IMR-90 (cell line): Measurements from ENCODE around the gene TRAPPC5. TPM values are rescaled to one million over a fixed set of nuclear protein-coding genes. Genes with fewer than 3 reads are reported as not detected.

ENCODE experiments used
- ATAC-seq: fragments of 200-7000 bp; cut with Tn5 transposase; 2 replicates; pipeline ENCODE4 v1.9.1; 2020; ENCODE audit warnings: low read depth, mild to moderate bottlenecking, moderate library complexity
- BruUV-seq: library from RNA; stranded (reverse); fragments of 400-500 nt; replicated peaks from 2 replicates; lab custom pipeline; 2021; lab: Mats Ljungman, UMichigan
- CTCF ChIA-PET: fragments of 300-600 bp; formaldehyde crosslinking; extraction: SDS; loops from one replicate; lab custom pipeline; 2021; ENCODE audit warnings: antibody characterized with exemption; lab: Yijun Ruan, JAX
- POLR2A ChIA-PET: fragments of 300-600 bp; sonication (Branson Sonifier 250); formaldehyde crosslinking; loops from one replicate; lab custom pipeline; 2022; ENCODE audit warnings: antibody characterized with exemption; ENCODE audit not compliant: unreplicated experiment; lab: Charles Lee
- DNase-seq: peaks from one replicate; pipeline ENCODE4 v3.0.0; 2013
- H2AFZ ChIP-seq: replicated peaks from 2 replicates; pipeline ENCODE3; 2013; ENCODE audit warnings: low read length, mild to moderate bottlenecking; ENCODE audit not compliant: poor library complexity
- H2AK5ac ChIP-seq: 2 replicates; pipeline ENCODE4 v1.6.1; 2013; ENCODE audit warnings: low read depth, low read length, inconsistent platforms
- H2AK9ac ChIP-seq: replicated peaks from 2 replicates; pipeline ENCODE3; 2013; ENCODE audit warnings: mild to moderate bottlenecking, low read depth, low read length, moderate library complexity; ENCODE audit not compliant: poor library complexity
- H2BK120ac ChIP-seq: 2 replicates; pipeline ENCODE4 v1.6.1; 2013; ENCODE audit warnings: low read depth, low read length, inconsistent platforms
- H2BK15ac ChIP-seq: 3 replicates; pipeline ENCODE4 v1.6.1; 2013; ENCODE audit warnings: low read depth, low read length, inconsistent platforms
- H2BK20ac ChIP-seq: 2 replicates; pipeline ENCODE4 v1.6.1; 2013; ENCODE audit warnings: low read depth, mild to moderate bottlenecking, inconsistent platforms, low read length, moderate library complexity
- H2BK5ac ChIP-seq: 2 replicates; pipeline ENCODE4 v1.6.1; 2013; ENCODE audit warnings: mild to moderate bottlenecking, low read depth, low read length, inconsistent platforms; ENCODE audit not compliant: poor library complexity, severe bottlenecking
- H3K14ac ChIP-seq: replicated peaks from 2 replicates; pipeline ENCODE4 v1.6.1; 2013; ENCODE audit warnings: low read depth, low read length, inconsistent platforms
- H3K18ac ChIP-seq: 2 replicates; pipeline ENCODE4 v1.6.1; 2013; ENCODE audit warnings: low read depth, low read length, control low read depth
- H3K23ac ChIP-seq: 2 replicates; pipeline ENCODE4 v1.6.1; 2013; ENCODE audit warnings: low read depth, low read length, inconsistent platforms
- H3K27ac ChIP-seq: 2 replicates; pipeline ENCODE4 v1.5.1; 2013; ENCODE audit warnings: mild to moderate bottlenecking, control low read depth, low read length; ENCODE audit not compliant: insufficient read depth
- H3K27me3 ChIP-seq: 2 replicates; pipeline ENCODE4 v1.6.1; 2013; ENCODE audit warnings: low read length; ENCODE audit not compliant: control insufficient read depth, insufficient read depth
- H3K36me3 ChIP-seq: 2 replicates; pipeline ENCODE4 v1.6.1; 2013; ENCODE audit warnings: low read length, mixed read lengths; ENCODE audit not compliant: control insufficient read depth, insufficient read depth
- H3K4ac ChIP-seq: 2 replicates; pipeline ENCODE4 v1.6.1; 2013; ENCODE audit warnings: low read depth, low read length, inconsistent platforms
- H3K4me1 ChIP-seq: 2 replicates; pipeline ENCODE4 v1.6.1; 2013; ENCODE audit warnings: low read length, mixed read lengths; ENCODE audit not compliant: control insufficient read depth, insufficient read depth
- H3K4me2 ChIP-seq: 2 replicates; pipeline ENCODE4 v1.6.1; 2013; ENCODE audit warnings: low read depth, mild to moderate bottlenecking, control low read depth, low read length, moderate library complexity
- H3K4me3 ChIP-seq: 2 replicates; pipeline ENCODE4 v1.5.1; 2013; ENCODE audit warnings: low read depth, mild to moderate bottlenecking, control low read depth, low read length, moderate library complexity; ENCODE audit not compliant: insufficient read depth
- H3K56ac ChIP-seq: 2 replicates; pipeline ENCODE4 v1.6.1; 2013; ENCODE audit warnings: low read length, inconsistent platforms; ENCODE audit not compliant: insufficient read depth; ENCODE audit errors: extremely low read depth
- H3K79me1 ChIP-seq, 2 experiments: 2 replicates each; pipeline ENCODE4 v1.6.1; 2013; ENCODE audit warnings: low read length in 2 of 2, inconsistent platforms in 1 of 2, low read depth in 1 of 2
- H3K9ac ChIP-seq: 2 replicates; pipeline ENCODE4 v1.6.1; 2013; ENCODE audit warnings: low read depth, low read length, control low read depth
- H3K9me1 ChIP-seq: 2 replicates; pipeline ENCODE4 v1.6.1; 2013; ENCODE audit warnings: low read length, inconsistent platforms; ENCODE audit not compliant: insufficient read depth
- H3K9me3 ChIP-seq: 2 replicates; pipeline ENCODE4 v1.6.1; 2013; ENCODE audit warnings: low read length; ENCODE audit not compliant: control insufficient read depth, insufficient read depth
- H4K20me1 ChIP-seq: 2 replicates; pipeline ENCODE4 v1.6.1; 2013; ENCODE audit warnings: low read length, inconsistent platforms; ENCODE audit not compliant: insufficient read depth
- H4K5ac ChIP-seq: 2 replicates; pipeline ENCODE4 v1.6.1; 2013; ENCODE audit warnings: mild to moderate bottlenecking, low read depth, low read length, control low read depth
- H4K8ac ChIP-seq, 2 experiments: 2 replicates each; pipeline ENCODE4 v1.6.1; 2013; ENCODE audit warnings: low read depth in 2 of 2, low read length in 2 of 2, control low read depth in 1 of 2, inconsistent platforms in 1 of 2
- H4K91ac ChIP-seq: 2 replicates; pipeline ENCODE4 v1.6.1; 2013; ENCODE audit warnings: low read depth, low read length, inconsistent platforms; ENCODE audit not compliant: insufficient read depth
- BHLHE40 ChIP-seq: fragments of 150-350 bp; IDR thresholded peaks from 2 replicates; pipeline ENCODE4 v1.6.1; 2016; ENCODE audit warnings: mild to moderate bottlenecking, low read depth, low read length
- CEBPB ChIP-seq: IDR thresholded peaks from 2 replicates; pipeline ENCODE4 v1.6.1; 2012; ENCODE audit warnings: low read depth, low read length, improper control_type of control experiment
- CHD1 ChIP-seq: IDR thresholded peaks from 2 replicates; pipeline ENCODE4 v1.6.1; 2012; ENCODE audit warnings: low read depth, low read length, improper control_type of control experiment
- CTCF ChIP-seq: conservative IDR thresholded peaks from 2 replicates; pipeline ENCODE4 v1.5.1; 2012; ENCODE audit warnings: mild to moderate bottlenecking, low read depth, low read length, improper control_type of control experiment
- ELK1 ChIP-seq: fragments of 150-350 bp; IDR thresholded peaks from 2 replicates; pipeline ENCODE4 v1.6.1; 2016; ENCODE audit warnings: low read depth, mild to moderate bottlenecking, low read length, moderate library complexity, borderline replicate concordance
- FOS ChIP-seq: fragments of 150-350 bp; IDR thresholded peaks from 2 replicates; pipeline ENCODE4 v1.6.1; 2016; ENCODE audit warnings: low read depth, low read length
- MAFK ChIP-seq: IDR thresholded peaks from 2 replicates; pipeline ENCODE4 v1.6.1; 2012; ENCODE audit warnings: low read depth, low read length, improper control_type of control experiment
- MAZ ChIP-seq: IDR thresholded peaks from 2 replicates; pipeline ENCODE4 v1.6.1; 2012; ENCODE audit warnings: low read depth, mild to moderate bottlenecking, low read length, improper control_type of control experiment, moderate library complexity, borderline replicate concordance
- MXI1 ChIP-seq: IDR thresholded peaks from 2 replicates; pipeline ENCODE4 v1.6.1; 2012; ENCODE audit warnings: low read depth, mild to moderate bottlenecking, low read length, moderate library complexity, borderline replicate concordance
- NFE2L2 ChIP-seq: fragments of 150-350 bp; IDR thresholded peaks from 2 replicates; pipeline ENCODE4 v1.6.1; 2016; ENCODE audit warnings: low read depth, mild to moderate bottlenecking, low read length
- POLR2A ChIP-seq: IDR thresholded peaks from 2 replicates; pipeline ENCODE4 v1.6.1; 2012; ENCODE audit warnings: mild to moderate bottlenecking, low read depth, low read length
- RAD21 ChIP-seq: IDR thresholded peaks from 2 replicates; pipeline ENCODE4 v1.6.1; 2012; ENCODE audit warnings: low read length, improper control_type of control experiment
- RCOR1 ChIP-seq: IDR thresholded peaks from 2 replicates; pipeline ENCODE4 v1.6.1; 2012; ENCODE audit warnings: mild to moderate bottlenecking, low read length, improper control_type of control experiment; ENCODE audit not compliant: insufficient replicate concordance
- RFX5 ChIP-seq: IDR thresholded peaks from 2 replicates; pipeline ENCODE4 v1.8.0; 2012; ENCODE audit warnings: low read depth, mild to moderate bottlenecking, low read length, moderate library complexity
- SMC3 ChIP-seq: fragments of 150-350 bp; IDR thresholded peaks from 2 replicates; pipeline ENCODE4 v1.6.1; 2016; ENCODE audit warnings: low read depth, mild to moderate bottlenecking, antibody characterized with exemption, low read length, moderate library complexity
- USF2 ChIP-seq: fragments of 150-350 bp; IDR thresholded peaks from 2 replicates; pipeline ENCODE4 v1.6.1; 2017; ENCODE audit warnings: mild to moderate bottlenecking, antibody characterized with exemption, low read length, low read depth
- WGBS, 2 experiments: methylation state at CpG; one replicate each; pipeline versions ENCODE4 v1.1.5 to v1.1.7; 2013; ENCODE audit warnings: missing lambda C conversion rate in 2 of 2; ENCODE audit not compliant: insufficient read length in 1 of 2; ENCODE audit errors: extremely low coverage in 2 of 2; 5-methylcytosine and 5-hydroxymethylcytosine counted together
- dilution Hi-C: fragments of 300-500 bp; cut with HindIII; formaldehyde crosslinking; loops from one replicate; pipeline ENCODE4 v1.14.3; 2018; ENCODE audit warnings: low sequenced_read_pairs; ENCODE audit not compliant: unreplicated experiment
- in situ Hi-C: fragments of 300-500 bp; cut with MboI; formaldehyde crosslinking; loops from 3 replicates; pipeline ENCODE4 v1.14.3; 2019; ENCODE audit warnings: low sequenced_read_pairs, inconsistent platforms, mixed read lengths
- intact Hi-C: fragments of 100-400 bp; cut with micrococcal nuclease; formaldehyde crosslinking; loops from 2 replicates; pipeline ENCODE4 v1.10.0; 2022
- polyA plus RNA-seq, 3 experiments: library from polyadenylated mRNA; depleted of rRNA; stranded (reverse); fragments of >200 nt; gene quantifications; 2 replicates each; pipeline ENCODE4 v1.2.3, GENCODE V29; 2012; ENCODE audit warnings: low replicate concordance in 1 of 3
- total RNA-seq: library from RNA; depleted of rRNA; stranded (reverse); fragments of >200 nt; gene quantifications from 2 replicates; pipeline ENCODE4 v1.2.3, GENCODE V29; 2012

Gene TRAPPC5
- total and polyA plus RNA-seq, 2 of the 4 experiments (the other 2 are of a cell fraction): 54.7 to 109 TPM

GRCh38 chr19:7716762-7717161 lies 36.1 kb downstream of the TRAPPC5 start:
- H3K9me1 ChIP-seq: no peaks in the 10 kb centered on the region
- DNase-seq (no peak), ATAC-seq (no peak)
- no peak overlapping the region for H4K5ac ChIP-seq
- CTCF ChIA-PET: no interaction called here
- H3K18ac ChIP-seq: no peak overlapping the region
- no peaks in the 10 kb centered on the region for H3K4me1 ChIP-seq
- no peaks in the 10 kb centered on the region for H3K36me3 ChIP-seq
- no peak overlapping the region for H3K14ac ChIP-seq
- no peaks in the 10 kb centered on the region for H3K79me1 ChIP-seq
- no peak overlapping the region for H3K4ac ChIP-seq
- no peak overlapping the region for H2BK20ac ChIP-seq
- no peak overlapping the region for H3K4me3 ChIP-seq
- dilution Hi-C loops (no loop called here), intact Hi-C loops (no loop called here), in situ Hi-C loops (no loop called here)
- no peak overlapping the region for H3K4me2 ChIP-seq
- TF ChIP-seq RAD21 (no peak), FOS (no peak), CEBPB (no peak), BHLHE40 (no peak), USF2 (no peak), ELK1 (no peak), MXI1 (no peak), RFX5 (no peak), NFE2L2 (no peak), CHD1 (no peak), RCOR1 (no peak), POLR2A (no peak), SMC3 (no peak), MAZ (no peak), CTCF (no peak), MAFK (no peak)
- H2AK5ac ChIP-seq: no peak overlapping the region
- no CpG with 5 or more reads among the region's 1 CpG for WGBS, 2 experiments
- H3K27me3 ChIP-seq: peaks cover 4% of the 10 kb centered on the region
- no peak overlapping the region for H3K27ac ChIP-seq
- H2AFZ ChIP-seq: no peak overlapping the region
- no peak overlapping the region for H2BK15ac ChIP-seq
- H2AK9ac ChIP-seq: no peak overlapping the region
- H3K9me3 ChIP-seq: peaks cover 2% of the 10 kb centered on the region; the same call in 1 of the 2 replicates
- no peaks in the 10 kb centered on the region for H4K20me1 ChIP-seq
- no peak overlapping the region for H3K9ac ChIP-seq
- BruUV-seq: no TSS peak
- H2BK120ac ChIP-seq: no peak overlapping the region
- H3K56ac ChIP-seq: no peak overlapping the region
- H4K8ac ChIP-seq: no peak overlapping the region
- POLR2A ChIA-PET: no interaction called here
- H4K91ac ChIP-seq: no peak overlapping the region
- H2BK5ac ChIP-seq: no peak overlapping the region
- no peak overlapping the region for H3K23ac ChIP-seq
